ENCODE results near the gene TAS2R60. TPM values are rescaled to one million over a fixed set of nuclear protein-coding genes. Genes with fewer than 3 reads are reported as not detected.

TAS2R60 gene
- polyA plus RNA-seq, 3 donors, result not detected

- DNase-seq (ENCODE audit: low read depth in 3 of 3, low spot score in 2 of 3), result no peak
These were observed 5.7 kb upstream of the TAS2R60 start for GRCh38 chr7:143437578-143437977.

- no peak for DNase-seq (ENCODE audit: low read depth in 3 of 3, low spot score in 2 of 3)
These were observed 3.4 kb upstream of the TAS2R60 start for GRCh38 chr7:143439866-143440265.

GRCh38 chr7:143444063-143444782, 970 bp downstream of the TAS2R60 start:
- DNase-seq (ENCODE audit: low read depth in 3 of 3, low spot score in 2 of 3), result no peak

GRCh38 chr7:143444785-143445184, 1.5 kb downstream of the TAS2R60 start:
- DNase-seq (ENCODE audit: low read depth in 3 of 3, low spot score in 2 of 3), result no peak

- DNase-seq (ENCODE audit: low read depth in 3 of 3, low spot score in 2 of 3), result no peak
These were observed 4.2 kb downstream of the TAS2R60 start for GRCh38 chr7:143447466-143447865.

- DNase-seq (ENCODE audit: low read depth in 3 of 3, low spot score in 2 of 3), result no peak
These were observed 5.2 kb downstream of the TAS2R60 start for GRCh38 chr7:143448429-143448828.

GRCh38 chr7:143449793-143450192, 6.5 kb downstream of the TAS2R60 start:
- no peak for DNase-seq (ENCODE audit: low read depth in 3 of 3, low spot score in 2 of 3)

GRCh38 chr7:143451122-143451521, 7.9 kb downstream of the TAS2R60 start:
- DNase-seq (ENCODE audit: low read depth in 3 of 3, low spot score in 2 of 3), result no peak

- no peak for DNase-seq (ENCODE audit: low read depth in 3 of 3, low spot score in 2 of 3)
These were observed 8.5 kb downstream of the TAS2R60 start for GRCh38 chr7:143451746-143452145.

GRCh38 chr7:143452495-143452894, 9.2 kb downstream of the TAS2R60 start:
- no peak for DNase-seq (ENCODE audit: low read depth in 3 of 3, low spot score in 2 of 3)

- no peak for DNase-seq (ENCODE audit: low read depth in 3 of 3, low spot score in 2 of 3)
These were observed 10.9 kb downstream of the TAS2R60 start for GRCh38 chr7:143454091-143454680.

GRCh38 chr7:143455491-143455890, 12.2 kb downstream of the TAS2R60 start:
- no peak for DNase-seq (ENCODE audit: low read depth in 3 of 3, low spot score in 2 of 3)

GRCh38 chr7:143455942-143456341, 12.7 kb downstream of the TAS2R60 start:
- DNase-seq (ENCODE audit: low read depth in 3 of 3, low spot score in 2 of 3), result no peak

GRCh38 chr7:143456992-143457793, 13.9 kb downstream of the TAS2R60 start:
- no peak for DNase-seq (ENCODE audit: low read depth in 3 of 3, low spot score in 2 of 3)

- no peak for DNase-seq (ENCODE audit: low read depth in 3 of 3, low spot score in 2 of 3)
These were observed 15.0 kb downstream of the TAS2R60 start for GRCh38 chr7:143458263-143458662.

- DNase-seq (ENCODE audit: low read depth in 3 of 3, low spot score in 2 of 3), result no peak
These were observed 15.4 kb downstream of the TAS2R60 start for GRCh38 chr7:143458681-143459080.

- no peak for DNase-seq (ENCODE audit: low read depth in 3 of 3, low spot score in 2 of 3)
These were observed 16.1 kb downstream of the TAS2R60 start for GRCh38 chr7:143459359-143459758.

GRCh38 chr7:143460271-143460979, 17.2 kb downstream of the TAS2R60 start:
- no peak for DNase-seq (ENCODE audit: low read depth in 3 of 3, low spot score in 2 of 3)

- DNase-seq (ENCODE audit: low read depth in 3 of 3, low spot score in 2 of 3), result no peak
These were observed 18.8 kb downstream of the TAS2R60 start for GRCh38 chr7:143462045-143462444.

GRCh38 chr7:143463556-143463955, 20.3 kb downstream of the TAS2R60 start:
- DNase-seq (ENCODE audit: low read depth in 3 of 3, low spot score in 2 of 3), result no peak

GRCh38 chr7:143463957-143464356, 20.7 kb downstream of the TAS2R60 start:
- no peak for DNase-seq (ENCODE audit: low read depth in 3 of 3, low spot score in 2 of 3)
